NOMO-1 (cell line): ENCODE measurements around the gene ADAMTS17.
A peak's percentile ranks its signal among the peaks of the same experiment; 100 is the strongest.

ENCODE experiments used
- DNase-seq, 2 experiments: peaks; one replicate each; lab custom pipeline; 2025; ENCODE audit not compliant: unreplicated experiment in 2 of 2; lab: John Stamatoyannopoulos, UW

Gene ADAMTS17

GRCh38 chr15:100311833-100312476, 29.8 kb downstream of the ADAMTS17 start:
- DNase-seq, result no peak

DNA sequence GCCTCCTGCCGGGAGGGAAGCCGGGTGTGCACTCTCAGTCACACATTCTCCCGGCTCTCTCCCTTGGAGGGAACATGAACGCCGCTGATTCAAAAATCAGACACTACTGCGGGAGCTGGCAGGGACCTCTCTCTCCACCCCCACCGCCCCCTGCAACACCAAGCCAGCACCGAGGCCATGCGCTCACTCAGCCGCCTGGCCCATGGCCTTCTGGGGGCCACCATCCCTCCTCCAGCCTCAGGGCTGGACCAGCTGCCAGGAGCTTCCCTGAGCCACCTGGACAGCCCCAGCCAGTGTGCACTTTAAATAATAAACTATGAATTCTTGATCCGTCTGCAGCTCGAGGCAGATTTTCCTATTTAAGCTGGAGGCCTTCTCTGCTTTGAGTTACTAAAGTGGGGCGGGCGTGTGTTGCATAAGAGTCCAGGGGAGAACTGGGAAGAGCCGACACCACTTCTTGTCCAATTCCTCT, 30.6 kb downstream of the ADAMTS17 start:
- DNase-seq, result no peak

DNA sequence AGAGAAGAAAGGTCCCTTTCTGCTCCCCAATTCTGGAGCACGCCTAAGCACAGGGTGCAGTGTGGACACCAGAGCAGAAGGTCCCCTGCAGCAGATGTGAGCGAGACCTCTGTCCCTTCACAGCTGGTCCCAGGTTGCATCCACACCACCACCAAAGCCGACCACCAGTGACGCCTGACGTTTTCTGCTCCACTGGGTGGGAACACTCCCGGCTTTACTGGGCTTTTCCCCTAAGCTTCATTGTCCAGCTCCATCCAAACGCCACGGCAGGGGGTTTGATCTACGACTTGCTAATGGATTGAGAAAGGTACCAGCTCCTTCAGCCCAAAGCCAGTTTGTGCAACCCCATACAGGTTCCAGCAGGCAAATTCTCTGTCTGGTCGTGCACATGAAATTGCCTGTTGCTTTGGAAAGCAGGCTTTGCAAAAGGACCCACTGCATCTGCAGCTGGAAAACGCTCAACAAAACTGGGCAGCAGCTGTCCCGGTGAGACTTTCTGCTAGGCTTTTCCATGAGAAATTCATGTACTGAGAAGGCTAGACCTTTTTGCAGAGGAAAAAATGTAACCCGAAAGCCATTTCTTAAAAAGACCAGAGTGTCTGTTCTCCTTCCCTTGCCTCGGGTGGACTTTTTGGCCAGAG, 31.1 kb downstream of the ADAMTS17 start:
- DNase-seq, result no peak

DNA sequence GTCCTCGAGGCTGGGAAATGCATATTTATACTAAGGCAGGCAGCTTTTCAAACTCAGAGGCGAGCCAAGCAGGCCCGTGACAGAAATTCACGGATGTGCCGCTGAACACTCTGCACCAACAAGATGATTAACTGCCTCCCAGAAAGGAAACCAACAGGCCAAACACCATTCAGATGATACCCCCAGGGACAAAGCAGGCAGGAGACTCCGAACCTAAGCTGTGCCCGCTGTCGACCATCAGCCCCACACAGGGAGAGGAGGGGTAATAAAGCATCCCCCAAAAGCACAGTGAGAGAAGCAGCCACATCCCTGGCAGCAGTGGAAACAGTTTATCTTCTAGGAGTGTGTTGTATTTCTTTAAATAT, 31.8 kb downstream of the ADAMTS17 start:
- no peak for DNase-seq

DNA sequence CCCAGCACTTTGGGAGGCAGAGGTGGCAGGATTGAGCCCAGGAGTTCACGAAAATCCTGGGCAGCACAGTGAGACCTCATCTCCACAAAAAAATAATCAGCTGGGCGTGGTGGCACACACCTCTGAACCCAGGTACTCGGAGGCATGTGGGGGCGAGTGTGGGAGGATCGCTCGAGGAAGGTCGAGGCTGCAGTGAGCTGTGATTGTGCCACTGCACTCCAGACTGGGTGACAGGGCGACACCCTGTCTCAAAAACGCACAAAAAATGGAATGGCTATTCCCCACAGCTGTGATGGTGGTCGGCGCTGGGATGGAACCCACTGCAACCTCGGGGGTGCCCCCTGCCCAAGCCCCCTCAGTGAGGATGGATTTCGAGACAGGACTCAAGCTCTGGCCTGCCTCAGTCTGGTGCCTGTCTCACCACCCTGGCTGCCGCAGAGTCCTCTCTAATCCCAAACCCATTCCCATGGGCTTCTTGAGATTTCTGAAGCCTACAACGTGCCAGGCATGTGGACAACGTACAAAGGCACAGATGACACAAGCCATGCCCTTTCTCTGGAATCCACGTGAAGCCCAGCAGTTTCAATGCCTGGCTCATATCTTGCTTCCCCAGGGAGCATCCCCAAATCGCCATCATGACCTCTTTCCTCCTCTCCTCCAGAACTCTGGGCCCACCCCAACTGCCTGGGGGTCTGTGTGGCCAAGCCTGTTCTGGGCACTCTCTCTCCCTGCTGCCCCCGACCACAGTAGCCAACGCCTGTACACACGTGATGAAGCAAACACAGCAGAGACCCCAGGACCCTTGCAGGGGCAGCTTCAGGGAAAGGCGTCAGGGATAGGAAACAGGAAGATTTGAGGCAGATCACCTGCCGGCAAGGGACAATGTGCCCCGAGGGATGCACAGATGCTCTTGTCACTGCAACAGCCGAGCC, 32.4 kb downstream of the ADAMTS17 start:
- DNase-seq, result no peak

- DNase-seq, result no peak
Observed at GRCh38 chr15:100308608-100309007, 33.2 kb downstream of the ADAMTS17 start.

- peak; percentile 57 to 90 for DNase-seq
Observed at GRCh38 chr15:100308213-100308600, 33.6 kb downstream of the ADAMTS17 start.

DNA sequence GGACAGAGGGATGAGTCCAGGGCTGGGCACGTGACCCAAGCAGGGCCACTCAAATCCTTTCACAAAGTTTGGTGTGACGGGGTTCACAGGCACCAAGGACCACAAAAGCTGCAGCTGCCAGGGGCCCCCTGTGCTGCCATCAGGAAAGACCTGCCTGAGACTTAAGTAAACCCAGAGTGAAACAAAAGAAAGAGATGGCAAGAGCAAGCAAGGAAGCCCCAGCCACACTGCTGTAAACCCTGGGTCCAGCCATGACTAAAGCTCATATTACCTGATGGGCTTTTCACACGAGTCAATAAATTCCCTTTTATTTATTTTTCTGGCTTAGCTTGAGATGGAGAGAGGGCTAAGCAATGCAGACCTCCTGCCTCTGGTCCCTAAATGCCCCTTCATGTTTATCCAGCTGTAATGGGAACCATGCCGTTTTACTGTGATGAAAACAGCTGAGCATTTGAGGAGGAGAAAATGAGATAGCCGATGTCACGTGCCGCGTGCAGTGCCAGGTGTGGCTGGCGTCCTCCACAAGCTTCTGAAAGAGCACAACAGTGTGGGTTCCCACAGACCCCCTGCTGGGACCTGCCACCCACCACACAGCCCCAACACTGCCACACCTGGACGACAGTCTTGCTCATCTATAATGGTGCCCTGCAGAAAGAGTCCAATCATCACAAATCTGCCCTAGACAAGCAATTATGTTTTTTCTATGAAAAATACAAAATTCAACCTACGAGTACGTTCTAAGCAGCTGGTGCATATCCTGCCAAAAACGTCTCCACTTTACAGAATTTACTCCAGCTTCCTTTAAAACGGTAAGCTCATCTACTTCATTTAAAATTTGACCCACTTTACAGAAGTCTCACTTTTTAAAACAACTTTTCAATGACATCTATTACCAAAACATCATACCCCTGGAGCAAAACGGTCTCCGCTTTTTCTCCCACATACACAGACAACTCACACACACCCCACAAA, 34.2 kb downstream of the ADAMTS17 start:
- DNase-seq, result no peak

GRCh38 chr15:100306098-100306497, 35.7 kb downstream of the ADAMTS17 start:
- no peak for DNase-seq

DNA sequence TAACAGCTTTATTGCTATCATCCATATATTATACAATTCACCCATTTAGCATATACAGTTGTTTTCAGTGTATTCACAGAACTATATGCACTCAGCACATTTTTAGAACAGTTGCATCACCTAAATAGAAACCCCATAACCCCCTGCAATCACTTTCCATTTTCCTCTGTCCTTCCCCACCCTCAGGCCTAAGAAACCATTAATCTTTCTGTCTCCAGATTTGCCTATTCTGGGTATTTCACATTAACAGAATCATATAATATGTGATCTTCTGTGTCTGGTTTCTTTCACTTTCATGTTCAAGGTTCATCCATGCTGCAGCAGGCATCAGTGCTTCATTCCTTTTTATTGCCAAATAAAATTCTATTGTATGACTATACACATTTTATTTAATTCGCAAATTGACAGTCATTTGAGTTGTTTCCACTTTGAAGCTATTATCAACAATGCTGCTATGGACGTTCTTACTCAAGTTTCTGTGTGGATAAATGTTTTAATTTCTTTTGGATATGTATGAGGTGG, 39.8 kb downstream of the ADAMTS17 start:
- DNase-seq, result no peak

DNA sequence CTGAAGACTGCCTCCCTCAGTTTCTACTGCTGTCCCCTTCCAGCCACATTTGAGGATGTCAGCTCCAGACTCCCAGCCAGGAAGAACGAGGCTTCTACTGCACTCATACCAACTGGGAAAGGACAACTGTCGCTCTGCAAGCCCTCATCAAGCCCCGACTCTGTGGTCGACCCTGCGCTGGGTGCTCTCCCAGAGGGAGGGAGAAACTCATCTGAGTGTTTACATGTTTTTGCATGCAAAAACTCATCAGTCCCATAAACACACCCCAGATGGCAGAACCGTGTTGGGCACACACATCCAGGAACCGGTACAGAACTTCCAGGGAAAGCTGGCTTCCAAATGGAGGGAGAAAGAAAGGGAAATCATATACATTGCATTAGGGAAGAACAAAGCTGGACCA, 43.5 kb downstream of the ADAMTS17 start:
- no peak for DNase-seq

DNA sequence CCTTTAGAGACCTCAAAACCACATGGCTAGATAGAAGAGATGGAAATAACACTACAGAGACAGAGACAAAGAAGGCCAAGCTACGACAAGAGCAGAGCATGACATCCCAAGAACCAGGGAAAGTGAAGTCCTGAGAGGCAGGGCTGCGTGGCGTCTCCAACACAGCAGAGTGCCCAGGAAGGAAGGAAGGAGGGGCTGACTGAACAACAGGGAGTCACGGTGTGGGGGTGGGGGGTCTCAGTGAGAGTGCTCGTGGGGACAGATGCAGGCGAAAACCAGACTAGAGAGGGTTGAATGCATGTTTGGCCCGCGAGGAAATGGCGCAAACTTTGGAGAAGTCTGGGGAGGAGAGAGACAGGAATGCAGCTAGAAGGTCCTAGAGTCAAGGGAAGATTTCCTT, 44.0 kb downstream of the ADAMTS17 start:
- no peak for DNase-seq

- no peak for DNase-seq
Observed at GRCh38 chr15:100295939-100296565, 45.7 kb downstream of the ADAMTS17 start.

- DNase-seq, result no peak
Observed at GRCh38 chr15:100292010-100292409, 49.8 kb downstream of the ADAMTS17 start.

DNA sequence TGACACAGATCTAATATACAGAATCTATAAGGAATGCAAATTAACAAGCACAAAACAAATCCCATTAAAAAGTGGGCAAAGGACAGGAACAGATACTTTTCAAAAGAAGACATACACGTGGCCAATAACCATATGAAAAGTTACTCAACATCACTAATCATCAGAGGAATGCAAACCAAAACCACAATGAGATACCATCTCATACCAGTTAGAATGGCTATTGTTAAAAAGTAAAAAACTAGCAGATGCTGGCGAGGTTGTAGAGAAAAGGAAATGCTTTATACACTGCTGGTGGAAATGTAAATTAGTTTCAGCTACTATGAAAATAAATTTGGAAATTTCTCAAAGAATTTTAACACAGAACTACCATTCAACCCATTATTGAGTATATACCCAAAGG, 50.7 kb downstream of the ADAMTS17 start:
- no peak for DNase-seq

DNA sequence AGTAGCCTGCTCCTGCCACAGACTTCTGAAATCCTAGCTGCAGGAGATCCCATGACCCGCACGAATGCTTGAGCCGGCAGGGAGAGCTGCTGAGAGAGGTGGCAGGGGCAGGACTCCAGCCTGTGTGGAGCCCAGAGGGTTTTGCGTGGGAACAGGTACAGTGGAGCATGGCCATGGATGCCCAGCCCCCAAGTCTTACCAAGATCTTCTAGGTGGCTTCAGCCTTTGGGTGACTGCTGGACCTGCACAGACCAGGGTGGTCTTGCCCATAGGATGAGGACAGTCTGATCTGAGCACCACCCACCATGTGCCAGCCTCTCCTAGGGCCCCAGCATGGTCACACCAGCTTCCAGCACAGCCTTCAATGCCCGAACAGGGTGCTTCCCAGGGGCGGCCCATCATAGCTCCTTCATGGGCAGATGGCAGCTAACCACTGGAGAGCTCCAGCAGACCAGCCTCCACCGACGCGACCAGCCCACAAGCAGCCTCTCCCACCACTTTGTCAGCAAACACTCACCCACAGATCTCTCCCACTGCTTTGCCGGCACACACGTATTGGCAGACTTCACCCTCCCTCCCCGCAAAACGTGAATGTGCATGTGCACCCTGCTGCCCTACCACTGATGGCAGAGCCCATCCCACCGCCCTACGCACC, 56.0 kb downstream of the ADAMTS17 start:
- DNase-seq, result no peak

- no peak for DNase-seq
Observed at GRCh38 chr15:100284701-100285100, 57.1 kb downstream of the ADAMTS17 start.

DNA sequence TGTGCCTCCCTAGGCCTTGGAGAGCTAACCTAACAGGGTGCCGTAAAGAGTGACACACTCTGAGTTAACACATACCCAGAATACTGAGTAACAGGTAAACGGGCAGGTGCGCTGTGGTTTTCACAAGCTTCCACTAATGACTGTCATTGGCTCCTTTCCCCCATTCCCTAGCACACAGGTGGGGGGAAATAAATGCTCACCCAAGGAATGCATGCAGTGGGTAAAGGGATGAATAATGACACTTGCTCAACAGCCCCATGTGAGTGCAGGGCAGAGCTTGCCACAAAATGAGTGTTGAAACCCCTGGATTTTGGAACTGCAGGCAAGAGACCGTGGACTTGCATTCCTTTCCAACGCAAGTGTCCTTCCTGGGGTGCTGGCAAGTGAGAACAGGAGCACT, 57.6 kb downstream of the ADAMTS17 start:
- DNase-seq, result no peak
